SKM-1 (cell line): Measurements from ENCODE around the gene KIAA1671.

Experiments used
- DNase-seq: peaks from one replicate; lab custom pipeline; 2025; ENCODE audit not compliant: unreplicated experiment; lab: John Stamatoyannopoulos, UW

Gene KIAA1671

GRCh38 chr22:24977370-24978221, 25.1 kb downstream of the KIAA1671 start:
- DNase-seq: no peak

GRCh38 chr22:24978308-24978707, 25.8 kb downstream of the KIAA1671 start:
- no peak for DNase-seq

GRCh38 chr22:24981066-24981465, 28.6 kb downstream of the KIAA1671 start:
- DNase-seq: no peak

GRCh38 chr22:24981656-24982055, 29.1 kb downstream of the KIAA1671 start:
- DNase-seq: no peak

DNA sequence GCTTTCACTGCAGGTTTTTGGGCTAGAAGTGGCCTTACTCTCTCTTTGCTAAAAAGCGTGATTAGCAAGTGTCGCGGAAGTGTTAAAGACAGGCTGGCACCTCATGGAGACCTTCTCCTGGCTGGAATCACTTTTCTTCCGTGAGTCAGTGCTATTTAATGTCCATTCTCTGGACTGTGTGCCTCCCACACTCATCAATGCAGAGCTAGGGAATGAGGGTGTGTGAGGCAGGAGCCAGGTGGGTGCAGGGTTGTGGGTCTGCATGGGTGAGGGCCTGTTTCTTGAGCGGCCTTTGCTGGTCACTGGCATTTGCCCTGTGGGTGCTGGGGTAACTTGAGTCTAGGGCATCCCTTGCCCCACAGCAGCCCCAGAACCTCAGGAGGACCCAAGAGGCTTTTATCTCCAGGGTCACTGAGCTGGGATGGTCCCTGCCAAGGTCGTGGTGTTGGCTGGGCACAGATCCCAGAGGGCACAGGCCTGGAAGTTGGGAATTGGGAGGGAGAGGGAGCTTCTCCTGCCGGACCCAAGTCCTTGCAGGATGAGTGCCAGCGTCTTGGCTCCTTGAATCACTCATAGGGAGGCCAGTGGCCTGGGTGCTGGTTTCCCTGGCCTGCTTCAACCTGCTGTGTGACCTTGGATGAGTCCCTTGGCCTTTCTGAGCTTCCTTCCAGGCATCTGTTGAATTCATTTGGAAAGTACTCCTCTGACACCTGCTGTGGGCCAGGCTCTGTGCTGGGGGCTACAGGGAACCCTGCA, 30.0 kb downstream of the KIAA1671 start:
- DNase-seq: no peak

GRCh38 chr22:24983151-24983550, 30.6 kb downstream of the KIAA1671 start:
- no peak for DNase-seq

DNA sequence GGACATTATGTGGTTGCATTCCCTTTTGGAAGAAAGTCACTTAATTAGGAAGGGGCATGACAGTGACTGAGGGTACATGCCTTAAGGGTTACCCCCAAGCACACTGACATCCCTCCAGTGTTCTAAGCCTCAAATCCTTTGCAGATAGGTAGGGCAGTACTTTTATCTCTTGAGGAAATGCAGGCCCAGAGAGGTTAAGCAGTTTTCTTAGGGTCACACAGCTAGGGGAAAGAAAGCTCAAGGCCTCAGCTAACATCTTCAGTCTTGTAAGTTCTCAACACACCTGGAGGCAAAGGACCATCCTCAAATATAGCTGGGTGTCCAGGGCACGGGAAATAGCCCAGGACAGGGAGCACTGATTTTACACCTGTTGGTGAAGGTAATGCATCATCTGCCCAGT, 31.6 kb downstream of the KIAA1671 start:
- DNase-seq: no peak

DNA sequence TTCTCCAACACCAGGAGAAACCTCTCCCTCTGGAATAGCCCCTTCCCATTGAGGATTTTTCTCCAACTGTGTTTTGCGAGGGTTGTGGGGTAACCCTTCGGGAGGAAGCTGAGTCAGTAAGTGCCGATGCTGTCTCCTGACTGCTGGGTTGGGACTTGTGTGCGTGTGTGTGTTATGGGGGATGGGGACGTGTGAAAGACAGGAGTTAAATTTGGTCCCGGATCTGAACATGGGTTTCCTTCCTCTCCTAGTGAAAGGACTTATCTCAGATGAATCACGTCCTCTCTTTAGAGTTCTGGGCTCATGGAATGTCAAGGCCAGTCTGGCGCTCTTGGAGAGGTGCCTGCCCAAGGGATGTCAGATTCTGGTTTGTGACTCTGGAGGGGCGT, 33.3 kb downstream of the KIAA1671 start:
- DNase-seq: peak; percentile 77

GRCh38 chr22:24986816-24987215, 34.3 kb downstream of the KIAA1671 start:
- DNase-seq: no peak

DNA sequence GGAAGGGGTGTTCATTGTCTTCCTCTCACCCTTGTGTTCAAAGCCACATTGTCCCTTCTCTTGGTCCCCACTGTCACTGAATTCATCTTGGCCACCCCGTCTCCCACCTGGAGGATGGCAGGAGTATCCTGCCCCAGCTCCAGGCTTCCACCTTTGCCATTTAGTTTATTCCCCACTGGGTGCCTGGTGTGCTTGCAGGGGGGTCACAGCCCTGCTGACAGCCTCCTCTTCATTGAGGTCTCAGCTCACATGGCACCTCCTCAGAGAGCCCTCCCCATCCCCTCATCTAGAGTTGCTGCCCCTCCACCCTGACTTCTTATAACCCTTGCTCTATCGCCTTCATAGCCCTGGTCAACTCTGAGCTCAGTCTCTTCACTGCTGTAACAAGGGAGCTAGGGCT, 36.6 kb downstream of the KIAA1671 start:
- DNase-seq: no peak

DNA sequence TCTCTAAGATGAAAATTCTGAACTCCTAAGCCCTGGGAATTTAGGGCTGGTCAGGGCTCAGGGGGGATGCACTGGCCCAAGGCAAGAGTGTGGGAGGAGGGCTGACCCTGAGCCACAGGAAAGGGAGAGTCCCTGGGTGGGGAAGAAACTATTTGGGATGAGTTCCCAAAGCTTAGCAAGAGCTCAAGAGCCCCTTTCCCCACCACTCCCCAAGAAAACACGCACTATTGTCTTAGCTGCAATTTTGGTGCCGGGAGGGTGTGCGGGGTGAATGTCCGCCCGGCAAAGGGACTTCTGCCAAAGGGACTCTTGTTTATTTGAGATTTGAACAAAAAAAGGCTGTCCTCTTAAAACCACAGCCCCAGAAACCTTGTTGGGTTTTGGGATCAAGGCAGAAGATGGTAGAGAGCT, 37.0 kb downstream of the KIAA1671 start:
- DNase-seq: no peak

DNA sequence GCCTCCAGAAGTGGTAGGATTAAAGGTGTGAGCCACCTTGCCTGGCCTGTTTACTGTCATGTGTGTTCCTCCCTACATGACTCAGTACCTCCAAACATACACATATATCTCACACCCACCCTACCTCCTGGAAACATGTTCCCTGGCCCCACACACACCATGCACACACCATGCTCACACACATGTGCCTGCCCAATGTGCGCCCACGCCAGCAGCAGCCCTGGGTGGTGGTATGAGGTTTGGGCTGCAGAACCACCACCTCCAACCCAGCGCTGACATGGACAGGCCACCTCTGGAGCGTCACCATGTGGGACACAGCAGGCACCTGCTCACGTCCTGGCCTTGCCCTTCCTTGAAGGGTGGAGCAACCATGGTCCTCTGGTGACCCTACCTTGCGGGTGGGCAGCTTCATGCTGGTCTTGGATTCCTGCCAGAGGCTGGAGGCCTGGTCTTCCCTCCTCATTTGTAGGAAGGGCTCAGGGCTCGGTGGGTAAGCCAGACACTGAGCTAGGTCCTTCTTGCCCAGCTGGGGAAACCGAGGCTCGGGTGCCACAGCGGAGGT, 37.9 kb downstream of the KIAA1671 start:
- DNase-seq: no peak

DNA sequence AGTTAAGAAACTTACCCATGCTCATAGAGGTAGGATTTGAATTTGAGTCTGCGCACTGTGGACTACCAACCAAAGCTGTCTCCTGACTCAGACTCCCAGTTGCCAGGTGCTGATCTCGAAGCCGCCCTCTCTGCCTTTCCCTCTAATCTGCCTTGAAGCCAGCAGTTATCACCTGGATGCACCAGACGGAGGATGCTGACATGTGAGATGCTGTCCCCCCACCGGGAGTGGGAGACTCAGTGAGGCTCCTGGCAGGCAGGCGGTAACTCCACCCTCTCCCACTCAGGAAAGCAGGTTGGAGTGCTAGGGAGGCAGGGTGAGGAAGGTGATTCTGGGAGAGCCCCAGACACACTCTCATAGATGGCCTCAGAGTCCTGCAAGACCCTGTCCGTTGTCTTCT, 40.4 kb downstream of the KIAA1671 start:
- DNase-seq: no peak

- no peak for DNase-seq
Measured at GRCh38 chr22:24994070-24994763, 41.7 kb downstream of the KIAA1671 start.

GRCh38 chr22:24995649-24996180, 43.2 kb downstream of the KIAA1671 start:
- no peak for DNase-seq

DNA sequence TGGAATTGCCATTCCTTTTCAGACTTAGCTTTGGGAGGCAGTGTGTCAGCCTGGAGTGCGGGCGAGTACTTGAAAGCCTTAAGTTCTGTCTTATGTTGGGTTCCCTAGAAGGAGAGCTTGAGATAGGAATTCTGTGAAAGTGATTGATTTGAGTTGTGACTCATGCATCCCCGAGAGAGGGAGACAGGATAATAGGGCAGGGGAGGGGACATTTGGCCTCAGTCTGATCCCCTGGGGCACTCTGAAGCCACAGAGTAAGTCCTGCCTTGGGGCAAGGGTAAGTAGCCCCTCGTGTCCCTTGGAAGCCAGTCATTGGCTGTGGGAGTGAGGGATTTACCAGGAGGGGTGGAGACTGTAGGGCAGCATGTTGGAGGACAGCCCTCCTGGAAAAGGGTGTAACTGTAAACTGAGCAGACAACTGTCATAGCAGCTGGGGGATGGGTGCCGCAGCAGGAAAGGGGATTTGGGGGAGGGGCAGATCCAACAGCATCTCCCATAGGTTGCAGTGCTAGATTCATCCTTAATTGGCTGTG, 44.0 kb downstream of the KIAA1671 start:
- no peak for DNase-seq

GRCh38 chr22:24997023-24997422, 44.5 kb downstream of the KIAA1671 start:
- DNase-seq: no peak

DNA sequence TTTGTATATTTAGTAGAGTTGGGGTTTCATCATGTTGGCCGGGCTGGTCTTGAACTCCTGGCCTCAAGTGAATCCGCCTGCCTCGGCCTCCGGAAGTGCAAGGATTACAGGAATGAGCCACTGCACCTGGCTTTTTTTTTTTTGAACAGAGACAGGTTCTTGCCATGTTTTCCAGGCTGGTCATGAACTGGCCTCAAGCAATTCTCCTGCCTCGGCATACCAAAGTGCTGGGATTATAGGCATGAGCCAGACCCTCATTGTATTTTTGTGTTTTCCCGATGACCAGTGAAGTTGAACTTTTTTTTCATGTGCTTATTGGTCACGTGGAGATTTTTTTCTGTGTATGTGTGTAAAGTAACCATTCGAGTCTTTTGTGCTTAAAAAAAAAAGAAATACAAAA, 48.2 kb downstream of the KIAA1671 start:
- DNase-seq: no peak

DNA sequence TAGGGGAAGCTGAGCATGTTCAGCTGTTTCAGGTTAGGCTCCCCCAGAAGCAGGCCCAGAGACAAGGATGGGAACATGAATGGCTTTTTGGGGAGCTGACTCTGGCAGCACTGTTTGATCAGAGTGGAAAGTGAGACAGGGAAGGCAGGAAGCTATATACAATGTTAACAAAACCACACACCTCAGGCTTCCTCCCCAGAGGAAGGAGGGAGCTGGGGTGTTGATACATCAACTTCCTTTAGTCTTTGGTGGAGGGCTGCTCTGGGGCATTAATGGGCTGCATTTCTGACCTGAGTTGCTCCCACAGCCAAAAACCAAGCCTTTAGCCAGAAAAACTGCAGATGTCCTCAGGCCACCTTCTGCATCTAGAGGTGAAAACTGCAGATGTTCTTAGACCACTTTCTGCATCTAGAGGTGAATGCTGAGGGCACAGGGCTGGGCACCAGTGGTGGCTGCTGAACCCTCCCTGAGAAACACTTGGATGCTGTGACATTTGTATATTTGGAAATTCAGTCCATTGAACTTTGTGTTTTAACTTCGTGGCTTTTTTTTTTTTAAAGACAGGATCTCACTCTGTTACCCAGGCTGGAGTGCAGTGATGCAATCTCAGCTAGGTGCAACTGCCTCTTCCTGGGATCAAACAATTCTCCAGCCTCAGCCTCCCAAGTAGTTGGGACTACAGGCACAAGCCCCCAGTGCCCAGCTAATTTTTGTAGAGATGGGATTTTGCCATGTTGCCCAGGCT, 49.9 kb downstream of the KIAA1671 start:
- DNase-seq: no peak

DNA sequence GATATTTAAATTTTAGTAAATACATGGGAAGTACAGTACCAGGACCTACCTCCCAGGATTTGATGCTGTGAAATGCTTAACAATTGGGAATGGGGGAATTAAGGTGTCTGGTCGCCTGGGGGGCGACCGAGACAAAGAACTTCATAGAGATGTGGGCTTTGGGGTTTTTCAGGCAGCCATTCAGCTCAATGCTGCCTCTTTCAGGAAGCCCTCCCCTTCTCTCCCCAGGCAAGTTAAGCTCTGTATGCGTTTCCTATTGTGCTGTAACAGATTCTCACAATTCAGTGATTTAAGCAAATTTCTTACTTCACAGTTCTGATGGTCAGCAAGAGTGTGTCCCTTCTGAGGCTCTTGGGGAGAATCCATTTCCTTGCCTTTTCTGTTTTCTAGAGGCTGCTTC, 53.8 kb downstream of the KIAA1671 start:
- no peak for DNase-seq
